GM12878 (cell line): ENCODE data around the gene RGMB. TPM values are rescaled to one million over a fixed set of nuclear protein-coding genes. Genes with fewer than 3 reads are reported as not detected.

Experiments used
- ATAC-seq: fragments of 200-7000 bp; cut with Tn5 transposase; 3 replicates; pipeline ENCODE4 v1.9.1; 2020; ENCODE audit warnings: mild to moderate bottlenecking, moderate library complexity
- BruUV-seq: library from RNA; stranded (reverse); fragments of 400-500 nt; replicated peaks from 2 replicates; lab custom pipeline; 2021; lab: Mats Ljungman, UMichigan
- CTCF ChIA-PET: fragments of 300-600 bp; sonication (Branson Sonifier 250); formaldehyde crosslinking; extraction: SDS; loops from one replicate; lab custom pipeline; 2021; ENCODE audit warnings: inconsistent platforms; lab: Yijun Ruan, JAX
- POLR2A ChIA-PET: fragments of 350-600 bp; formaldehyde crosslinking; extraction: SDS; loops from one replicate; lab custom pipeline; 2021; ENCODE audit warnings: inconsistent platforms; lab: Charles Lee
- RAD21 ChIA-PET: fragments of 300-600 bp; sonication (Branson Sonifier 250); formaldehyde crosslinking; loops from one replicate; lab custom pipeline; 2023; ENCODE audit warnings: antibody characterized with exemption; ENCODE audit not compliant: unreplicated experiment; lab: Charles Lee
- SMC1A ChIA-PET: fragments of 300-600 bp; sonication (Branson Sonifier 250); formaldehyde crosslinking; loops from one replicate; lab custom pipeline; 2023; ENCODE audit not compliant: unreplicated experiment, uncharacterized antibody; lab: Charles Lee
- DNase-seq: peaks from one replicate; pipeline ENCODE4 v3.0.0-alpha.2; 2011; ENCODE audit warnings: low read depth, low spot score
- FAIRE-seq: peaks from 3 replicates; lab custom pipeline; 2011; peaks lifted over from hg19 to GRCh38; lab: Jason Lieb, UNC
- H2AFZ ChIP-seq: 2 replicates; pipeline ENCODE4 v1.6.0; 2011; ENCODE audit warnings: low read depth, low read length, control low read depth; ENCODE audit not compliant: control insufficient read depth
- H3K27ac ChIP-seq: 2 replicates; pipeline ENCODE4 v1.5.1; 2011; ENCODE audit warnings: control low read depth; ENCODE audit not compliant: control insufficient read depth, insufficient read depth
- H3K27me3 ChIP-seq, 2 experiments: replicated peaks in 1 of 2; 2 replicates each; pipeline versions ENCODE4 v1.6.0 to v1.6.1; 2011; ENCODE audit warnings: low read length in 1 of 2; ENCODE audit not compliant: control insufficient read depth in 2 of 2, insufficient read depth in 2 of 2
- H3K36me3 ChIP-seq, 2 experiments: 2 replicates each; pipeline ENCODE4 v1.5.1; 2011; ENCODE audit warnings: low read length in 1 of 2; ENCODE audit not compliant: control insufficient read depth in 2 of 2, insufficient read depth in 2 of 2
- H3K4me1 ChIP-seq: 2 replicates; pipeline ENCODE4 v1.6.1; 2011; ENCODE audit warnings: mild to moderate bottlenecking, low read length, moderate library complexity, mixed read lengths; ENCODE audit not compliant: control insufficient read depth, insufficient read depth
- H3K4me2 ChIP-seq: 2 replicates; pipeline ENCODE4 v1.6.0; 2011; ENCODE audit warnings: control low read depth; ENCODE audit not compliant: control insufficient read depth, insufficient read depth
- H3K4me3 ChIP-seq: fragments of 200-600 bp; sonication (generic); 2 replicates; pipeline ENCODE4 v1.5.1; 2016
- H3K79me2 ChIP-seq: 2 replicates; pipeline ENCODE4 v1.6.0; 2011; ENCODE audit warnings: low read length; ENCODE audit not compliant: control insufficient read depth, insufficient read depth
- H3K9ac ChIP-seq: 2 replicates; pipeline ENCODE4 v1.8.0; 2011; ENCODE audit warnings: low read length, control low read depth, mixed read lengths; ENCODE audit not compliant: control insufficient read depth, insufficient read depth
- H3K9me3 ChIP-seq: replicated peaks from 3 replicates; pipeline ENCODE4 v1.5.1; 2011; ENCODE audit warnings: mild to moderate bottlenecking, low read length; ENCODE audit not compliant: control insufficient read depth, insufficient read depth
- H4K20me1 ChIP-seq: 2 replicates; pipeline ENCODE4 v1.6.0; 2011; ENCODE audit not compliant: control insufficient read depth, insufficient read depth
- BCL3 ChIP-seq: IDR thresholded peaks from 2 replicates; pipeline ENCODE4 v1.6.1; 2011; ENCODE audit warnings: borderline replicate concordance, low read depth, mild to moderate bottlenecking, moderate library complexity, low read length; ENCODE audit not compliant: insufficient read depth, poor library complexity, severe bottlenecking
- BMI1 ChIP-seq: fragments of 450-650 bp; IDR thresholded peaks from 2 replicates; pipeline ENCODE4 v1.6.1; 2016; ENCODE audit warnings: mild to moderate bottlenecking, moderate library complexity, borderline replicate concordance
- CREB1 ChIP-seq: IDR thresholded peaks from 2 replicates; pipeline ENCODE4 v1.6.1; 2012; ENCODE audit warnings: low read depth, mild to moderate bottlenecking, inconsistent platforms
- E2F8 ChIP-seq: fragments of 450-650 bp; IDR thresholded peaks from 2 replicates; pipeline ENCODE4 v1.6.1; 2018; ENCODE audit warnings: mild to moderate bottlenecking, low read depth, moderate library complexity; ENCODE audit not compliant: partially characterized antibody
- EED ChIP-seq: sonication (generic); IDR thresholded peaks from 2 replicates; pipeline ENCODE4 v1.6.1; 2016; ENCODE audit warnings: antibody characterized with exemption, low read depth
- EZH2 ChIP-seq: IDR thresholded peaks from 2 replicates; pipeline ENCODE4 v1.6.1; 2012; ENCODE audit warnings: low read depth, mild to moderate bottlenecking, control low read depth, inconsistent platforms, low read length, borderline replicate concordance; ENCODE audit not compliant: control insufficient read depth
- HCFC1 ChIP-seq: fragments of 150-350 bp; IDR thresholded peaks from 2 replicates; pipeline ENCODE4 v1.6.1; 2014; ENCODE audit warnings: low read length
- HDAC2 ChIP-seq: fragments of 200-600 bp; sonication (generic); IDR thresholded peaks from 2 replicates; pipeline ENCODE4 v1.6.1; 2017
- JUNB ChIP-seq: IDR thresholded peaks from 2 replicates; pipeline ENCODE4 v1.6.1; 2016; ENCODE audit warnings: antibody characterized with exemption, mild to moderate bottlenecking
- LARP7 ChIP-seq: fragments of 450-650 bp; IDR thresholded peaks from 2 replicates; pipeline ENCODE4 v1.6.1; 2017; ENCODE audit warnings: mild to moderate bottlenecking
- MXI1 ChIP-seq: fragments of 150-350 bp; IDR thresholded peaks from 2 replicates; pipeline ENCODE4 v1.6.1; 2011; ENCODE audit warnings: low read depth, mild to moderate bottlenecking, inconsistent platforms, low read length, improper control_type of control experiment
- NRF1 ChIP-seq: conservative IDR thresholded peaks from 2 replicates; pipeline ENCODE4 v1.6.1; 2011; ENCODE audit warnings: mild to moderate bottlenecking, low read depth, low read length, improper control_type of control experiment
- RAD51 ChIP-seq: fragments of 450-650 bp; IDR thresholded peaks from 2 replicates; pipeline ENCODE4 v1.6.1; 2016; ENCODE audit warnings: moderate library complexity, mild to moderate bottlenecking, inconsistent platforms
- RFX5 ChIP-seq: IDR thresholded peaks from 2 replicates; pipeline ENCODE4 v1.6.1; 2011; ENCODE audit warnings: low read depth, low read length, improper control_type of control experiment
- SIN3A ChIP-seq: IDR thresholded peaks from 2 replicates; pipeline ENCODE4 v1.6.1; 2012; ENCODE audit warnings: low read depth, low read length, improper control_type of control experiment
- SMAD1 ChIP-seq: fragments of 450-650 bp; IDR thresholded peaks from 2 replicates; pipeline ENCODE4 v1.6.1; 2018; ENCODE audit warnings: mild to moderate bottlenecking, low read depth; ENCODE audit not compliant: partially characterized antibody
- SREBF1 ChIP-seq: IDR thresholded peaks from 2 replicates; pipeline ENCODE4 v1.6.1; 2012; ENCODE audit warnings: mild to moderate bottlenecking, low read length
- SRF ChIP-seq, 2 experiments: IDR thresholded peaks; 2 replicates each; pipeline ENCODE4 v1.6.1; 2011; ENCODE audit warnings: low read depth in 2 of 2, low read length in 2 of 2, mild to moderate bottlenecking in 1 of 2, moderate library complexity in 1 of 2
- STAT3 ChIP-seq: IDR thresholded peaks from 2 replicates; pipeline ENCODE4 v1.6.1; 2011; ENCODE audit warnings: low read depth, low read length, improper control_type of control experiment
- TAF1 ChIP-seq: IDR thresholded peaks from 2 replicates; pipeline ENCODE4 v1.6.1; 2011; ENCODE audit warnings: mild to moderate bottlenecking, low read depth, low read length, borderline replicate concordance
- ZNF384 ChIP-seq: IDR thresholded peaks from 2 replicates; pipeline ENCODE4 v1.6.1; 2012; ENCODE audit warnings: low read depth, mild to moderate bottlenecking, low read length, improper control_type of control experiment, borderline replicate concordance
- WGBS: methylation state at CpG from one replicate; pipeline ENCODE4 v1.1.6; 2016; ENCODE audit warnings: low lambda C conversion rate; ENCODE audit not compliant: insufficient replicate concordance, insufficient coverage; ENCODE audit errors: missing lambda C conversion rate; 5-methylcytosine and 5-hydroxymethylcytosine counted together
- in situ Hi-C: fragments of 300-500 bp; cut with MboI; formaldehyde crosslinking; loops from 9 replicates; pipeline ENCODE4 v1.14.3; 2018; ENCODE audit warnings: mixed read lengths
- intact Hi-C: fragments of 100-400 bp; cut with micrococcal nuclease; formaldehyde crosslinking; loops from one replicate; pipeline ENCODE4 v1.14.2; 2022; ENCODE audit not compliant: unreplicated experiment
- polyA plus RNA-seq, 11 experiments: library from polyadenylated mRNA; depleted of rRNA in 4 of 11; unstranded in 6 of 11; stranded (reverse) in 5 of 11; fragments of >200 nt; fragmentation: Nextera tagmentation in 4 of 11; fragmentation: Illumina TruSeq in 1 of 11; extraction: Ambion mirVana in 4 of 11; extraction: Trizol in 1 of 11; gene quantifications; 1 replicate in 1 of 11; 2 replicates in 10 of 11; pipeline versions ENCODE4 v1.2.1 to v1.2.3, GENCODE V29; 2011 to 2016; ENCODE audit warnings: inconsistent platforms in 2 of 11, missing spikeins in 2 of 11, low read depth in 1 of 11
- total RNA-seq, 4 experiments: library from RNA; depleted of rRNA in 3 of 4; stranded (reverse); fragments of >200 nt in 3 of 4; fragmentation: Illumina TruSeq in 1 of 4; extraction: Trizol in 1 of 4; gene quantifications; 2 replicates each; pipeline versions ENCODE4 v1.2.1 to v1.2.3, GENCODE V29; 2013 to 2021

RGMB gene
- total and polyA plus RNA-seq, 10 of the 15 experiments (the other 5 are each of a cell fraction or from before 2014, with no cell fraction given), result 1.3 to 15.3 (median 7.4) TPM

- BruUV-seq, result no TSS peak
- 50% methylated on average over 3 of the region's 3 CpGs for WGBS
Observed at GRCh38 chr5:98755406-98755805, 18.1 kb upstream of the RGMB start.

GRCh38 chr5:98757978-98758377 lies 15.5 kb upstream of the RGMB start:
- no TSS peak for BruUV-seq
- Histone ChIP-seq H3K4me1 (no peaks in the 10 kb centered on the region), H3K4me2 (no peak overlapping the region), H3K27ac (no peak overlapping the region), H3K4me3 (no peak overlapping the region), H2AFZ (no peak overlapping the region), H3K9ac (no peak overlapping the region), H4K20me1 (no peaks in the 10 kb centered on the region), H3K9me3 (no peaks in the 10 kb centered on the region), H3K79me2 (no peaks in the 10 kb centered on the region), H3K27me3 (peaks cover 0 to 2% of the 10 kb centered on the region in 2 experiments; a peak in 1 of 4 replicates), H3K36me3 (no peaks in the 10 kb centered on the region)
- ChIA-PET RAD21 (no interaction called here), POLR2A (no interaction called here), CTCF (no interaction called here), SMC1A (no interaction called here)
- DNase-seq, result no peak
- in situ Hi-C loops, result no loop called here
- FAIRE-seq, result no peak
- WGBS, result 48% methylated on average over 2 of the region's 2 CpGs
- ATAC-seq, result no peak
- intact Hi-C loops, result no loop called here
- TF ChIP-seq BCL3 (no peak), STAT3 (no peak), E2F8 (no peak), SREBF1 (no peak), SIN3A (no peak)

More at GRCh38 chr5:98755406-98755805, 18.1 kb upstream of the RGMB start:
- Histone ChIP-seq H3K79me2 (no peaks in the 10 kb centered on the region), H3K4me1 (no peaks in the 10 kb centered on the region), H3K27me3 (no peaks in the 10 kb centered on the region), H3K27ac (no peak overlapping the region), H4K20me1 (no peaks in the 10 kb centered on the region), H2AFZ (no peak overlapping the region), H3K4me3 (no peak overlapping the region), H3K36me3 (no peaks in the 10 kb centered on the region), H3K9me3 (no peaks in the 10 kb centered on the region), H3K9ac (no peak overlapping the region)
- FAIRE-seq, result no peak
- intact Hi-C loops, result no loop called here
- CTCF ChIA-PET, result interaction anchor here (8.6 kb wide), 1 partner anchor 14 kb away, joined by 58 read pairs; no protein-coding TSS in a partner anchor
- POLR2A ChIA-PET, result no interaction called here
- RAD21 ChIA-PET, result interaction anchor here (0.6 kb wide), 1 partner anchor 15 kb away, joined by 3 read pairs; no protein-coding TSS in a partner anchor
- no peak for DNase-seq
- ATAC-seq, result no peak
- TF ChIP-seq CREB1 (no peak), SRF (IDR thresholded peaks at IDR 0.05; ENCODE audit: low read depth in 2 of 2, low read length in 2 of 2) (no peak), SREBF1 (no peak), HCFC1 (no peak), TAF1 (no peak), STAT3 (no peak), MXI1 (no peak), EED (no peak), SMAD1 (no peak), NRF1 (no peak), LARP7 (no peak), BMI1 (no peak), HDAC2 (no peak), EZH2 (no peak), RAD51 (no peak), JUNB (no peak), ZNF384 (no peak), RFX5 (no peak)
- TF ChIP-seq, all 136 proteins: peak for 0
- SMC1A ChIA-PET, result no interaction called here
- in situ Hi-C loops, result no loop called here
- H3K4me2 ChIP-seq, result no peak overlapping the region
